ENCODE measurements around the gene CDCA4. TPM values are rescaled to one million over a fixed set of nuclear protein-coding genes. Genes with fewer than 3 reads are reported as not detected.

CDCA4 gene
- 23.7 and 26.8 TPM in 2 replicates for polyA plus RNA-seq (2012; rRNA removed)
- 15.1 and 21.2 TPM in 2 replicates for polyA plus RNA-seq (2012; cell fraction: cytosol; rRNA removed)
- polyA plus RNA-seq (2012; cell fraction: nucleus; rRNA removed): 15.7 and 19.5 TPM in 2 replicates

DNA sequence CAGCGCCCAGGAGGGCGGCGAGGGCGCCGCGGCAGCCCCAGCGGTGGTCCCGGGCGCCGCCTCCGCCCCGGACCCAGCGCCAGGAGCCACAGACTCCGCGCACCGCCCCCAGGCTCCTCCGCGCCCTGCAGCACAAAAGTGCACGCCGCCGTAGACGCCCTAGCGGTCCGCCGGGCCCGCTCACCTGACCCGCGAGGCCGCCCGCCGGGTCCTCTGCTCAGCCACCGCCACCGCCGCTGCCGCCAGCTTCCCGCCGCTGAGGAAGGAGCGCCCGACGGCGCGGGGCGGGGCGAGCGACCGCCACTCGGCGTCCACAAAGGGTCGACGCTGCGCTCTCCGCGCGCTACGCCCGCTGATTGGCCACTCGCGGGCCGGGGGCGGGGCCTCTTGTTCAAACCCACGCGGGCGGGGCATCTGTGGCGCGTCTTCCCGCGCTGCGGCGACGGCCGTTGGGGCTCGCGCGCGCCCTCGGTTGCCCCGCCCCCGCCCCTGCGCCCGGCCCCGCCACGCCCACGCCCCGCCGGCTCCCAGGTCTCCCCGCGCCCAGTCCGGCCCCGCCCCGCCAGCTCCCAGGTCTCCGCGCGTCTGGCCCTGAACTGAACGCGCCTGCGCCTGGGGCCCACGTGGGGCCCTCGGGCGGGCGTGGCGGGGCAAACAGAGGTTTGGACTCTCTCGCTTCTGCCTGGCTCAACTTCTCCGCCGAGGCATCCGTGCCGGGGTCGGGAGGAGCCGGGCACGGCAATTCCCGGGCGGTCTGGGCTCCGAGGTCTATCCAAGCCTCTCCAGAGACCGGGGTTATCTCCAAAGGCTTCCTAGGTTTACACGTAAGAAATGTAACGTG, at the start of gene CDCA4:
TSS of gene CDCA4 (minus strand) at position 269 of the 841 bp plus-strand sequence. CDS start 9,154 bp downstream, outside the sequence.
- no peak within 1 kb of the TSS; the same call in 1 of the 2 replicates for H2AFZ ChIP-seq (ENCODE audit: low read depth)
- peaks cover 40% of the 10 kb centered on the region for H3F3A ChIP-seq (replicated peaks; ENCODE audit: insufficient read depth)
- WGBS (ENCODE audit: low lambda C conversion rate): 1% methylated on average over 13 of the region's 115 CpGs
- H3K9me2 ChIP-seq: no peaks in the 10 kb centered on the region
- peak within 1 kb of the TSS; percentile 89 to 99 for H3K27ac ChIP-seq (ENCODE audit: low read depth in 2 of 2, low read length in 1 of 2)
- peak within 1 kb of the TSS; percentile 96 for H3K9ac ChIP-seq
- H4K20me1 ChIP-seq (ENCODE audit: insufficient read depth): peaks cover 35% of the 10 kb centered on the region
- DNase-seq: peak; percentile 100
- POLR2A ChIA-PET: interaction anchor here (0.7 to 1.0 kb wide), 3 partner anchors 37 to 269 kb away, joined by 3 to 8 read pairs (median 3); no protein-coding TSS in a partner anchor
- H3K27me3 ChIP-seq (ENCODE audit: insufficient read depth): no peaks in the 10 kb centered on the region
- H3K4me3 ChIP-seq (ENCODE audit: low read depth in 2 of 2, low read length in 1 of 2): peak within 1 kb of the TSS; percentile 75 to 77
- peaks cover 22 to 51% of the 10 kb centered on the region in 2 experiments; a peak in 2 of 4 replicates for H3K4me1 ChIP-seq (ENCODE audit: control insufficient read depth in 1 of 2, insufficient read depth in 2 of 2, low read depth in 1 of 2, low read length in 1 of 2)
- H3K36me3 ChIP-seq (replicated peaks in 1 of 2; ENCODE audit: control insufficient read depth in 1 of 2, insufficient read depth in 2 of 2, low read length in 1 of 2): peaks cover 0 to 3% of the 10 kb centered on the region in 2 experiments
- H3K9me3 ChIP-seq: no peaks in the 10 kb centered on the region
- CTCF ChIA-PET: interaction anchor here (1.0 to 10.9 kb wide), 7 partner anchors 25 to 195 kb away, joined by 3 to 138 read pairs (median 4); no protein-coding TSS in a partner anchor
- H3K4me2 ChIP-seq: peak within 1 kb of the TSS; percentile 98
- peaks cover 64% of the 10 kb centered on the region for H3K79me2 ChIP-seq (ENCODE audit: insufficient read depth)
- no peak for TF ChIP-seq FOXJ3 (CRISPR knock-in tag; IDR thresholded peaks at IDR 0.05)
- peak; percentile 66; the same call in 1 of the 2 replicates for TF ChIP-seq SIN3A (IDR thresholded peaks at IDR 0.05; ENCODE audit: borderline replicate concordance, low read depth, low read length)
- TF ChIP-seq, protein P1, sequence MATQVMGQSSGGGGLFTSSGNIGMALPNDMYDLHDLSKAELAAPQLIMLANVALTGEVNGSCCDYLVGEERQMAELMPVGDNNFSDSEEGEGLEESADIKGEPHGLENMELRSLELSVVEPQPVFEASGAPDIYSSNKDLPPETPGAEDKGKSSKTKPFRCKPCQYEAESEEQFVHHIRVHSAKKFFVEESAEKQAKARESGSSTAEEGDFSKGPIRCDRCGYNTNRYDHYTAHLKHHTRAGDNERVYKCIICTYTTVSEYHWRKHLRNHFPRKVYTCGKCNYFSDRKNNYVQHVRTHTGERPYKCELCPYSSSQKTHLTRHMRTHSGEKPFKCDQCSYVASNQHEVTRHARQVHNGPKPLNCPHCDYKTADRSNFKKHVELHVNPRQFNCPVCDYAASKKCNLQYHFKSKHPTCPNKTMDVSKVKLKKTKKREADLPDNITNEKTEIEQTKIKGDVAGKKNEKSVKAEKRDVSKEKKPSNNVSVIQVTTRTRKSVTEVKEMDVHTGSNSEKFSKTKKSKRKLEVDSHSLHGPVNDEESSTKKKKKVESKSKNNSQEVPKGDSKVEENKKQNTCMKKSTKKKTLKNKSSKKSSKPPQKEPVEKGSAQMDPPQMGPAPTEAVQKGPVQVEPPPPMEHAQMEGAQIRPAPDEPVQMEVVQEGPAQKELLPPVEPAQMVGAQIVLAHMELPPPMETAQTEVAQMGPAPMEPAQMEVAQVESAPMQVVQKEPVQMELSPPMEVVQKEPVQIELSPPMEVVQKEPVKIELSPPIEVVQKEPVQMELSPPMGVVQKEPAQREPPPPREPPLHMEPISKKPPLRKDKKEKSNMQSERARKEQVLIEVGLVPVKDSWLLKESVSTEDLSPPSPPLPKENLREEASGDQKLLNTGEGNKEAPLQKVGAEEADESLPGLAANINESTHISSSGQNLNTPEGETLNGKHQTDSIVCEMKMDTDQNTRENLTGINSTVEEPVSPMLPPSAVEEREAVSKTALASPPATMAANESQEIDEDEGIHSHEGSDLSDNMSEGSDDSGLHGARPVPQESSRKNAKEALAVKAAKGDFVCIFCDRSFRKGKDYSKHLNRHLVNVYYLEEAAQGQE (IDR thresholded peaks at IDR 0.05; ENCODE audit: low read depth, low read length): peak; percentile 29; the same call in 1 of the 2 replicates
- TF ChIP-seq, protein P2, sequence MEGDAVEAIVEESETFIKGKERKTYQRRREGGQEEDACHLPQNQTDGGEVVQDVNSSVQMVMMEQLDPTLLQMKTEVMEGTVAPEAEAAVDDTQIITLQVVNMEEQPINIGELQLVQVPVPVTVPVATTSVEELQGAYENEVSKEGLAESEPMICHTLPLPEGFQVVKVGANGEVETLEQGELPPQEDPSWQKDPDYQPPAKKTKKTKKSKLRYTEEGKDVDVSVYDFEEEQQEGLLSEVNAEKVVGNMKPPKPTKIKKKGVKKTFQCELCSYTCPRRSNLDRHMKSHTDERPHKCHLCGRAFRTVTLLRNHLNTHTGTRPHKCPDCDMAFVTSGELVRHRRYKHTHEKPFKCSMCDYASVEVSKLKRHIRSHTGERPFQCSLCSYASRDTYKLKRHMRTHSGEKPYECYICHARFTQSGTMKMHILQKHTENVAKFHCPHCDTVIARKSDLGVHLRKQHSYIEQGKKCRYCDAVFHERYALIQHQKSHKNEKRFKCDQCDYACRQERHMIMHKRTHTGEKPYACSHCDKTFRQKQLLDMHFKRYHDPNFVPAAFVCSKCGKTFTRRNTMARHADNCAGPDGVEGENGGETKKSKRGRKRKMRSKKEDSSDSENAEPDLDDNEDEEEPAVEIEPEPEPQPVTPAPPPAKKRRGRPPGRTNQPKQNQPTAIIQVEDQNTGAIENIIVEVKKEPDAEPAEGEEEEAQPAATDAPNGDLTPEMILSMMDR (IDR thresholded peaks at IDR 0.05): no peak
- no peak for TF ChIP-seq EZH2phosphoT487 (IDR thresholded peaks at IDR 0.05; ENCODE audit: borderline replicate concordance, low read depth)
- TF ChIP-seq JUND (IDR thresholded peaks at IDR 0.05): no peak
- TF ChIP-seq FOXM1 (IDR thresholded peaks at IDR 0.05; ENCODE audit: low read depth): no peak
- no peak for TF ChIP-seq TCF12 (IDR thresholded peaks at IDR 0.05)
- TF ChIP-seq, protein P3, sequence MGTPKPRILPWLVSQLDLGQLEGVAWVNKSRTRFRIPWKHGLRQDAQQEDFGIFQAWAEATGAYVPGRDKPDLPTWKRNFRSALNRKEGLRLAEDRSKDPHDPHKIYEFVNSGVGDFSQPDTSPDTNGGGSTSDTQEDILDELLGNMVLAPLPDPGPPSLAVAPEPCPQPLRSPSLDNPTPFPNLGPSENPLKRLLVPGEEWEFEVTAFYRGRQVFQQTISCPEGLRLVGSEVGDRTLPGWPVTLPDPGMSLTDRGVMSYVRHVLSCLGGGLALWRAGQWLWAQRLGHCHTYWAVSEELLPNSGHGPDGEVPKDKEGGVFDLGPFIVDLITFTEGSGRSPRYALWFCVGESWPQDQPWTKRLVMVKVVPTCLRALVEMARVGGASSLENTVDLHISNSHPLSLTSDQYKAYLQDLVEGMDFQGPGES (IDR thresholded peaks at IDR 0.05; ENCODE audit: low read depth, low read length): no peak
- no peak for TF ChIP-seq ELF1 (IDR thresholded peaks at IDR 0.05)
- TF ChIP-seq YY1 (IDR thresholded peaks at IDR 0.05; ENCODE audit: low read depth): no peak
- TF ChIP-seq TAF1 (IDR thresholded peaks at IDR 0.05; ENCODE audit: borderline replicate concordance, low read depth, low read length): peak; percentile 77
- TF ChIP-seq CHD2 (IDR thresholded peaks at IDR 0.05; ENCODE audit: low read length, partially characterized antibody): peak; percentile 36
- peak; percentile 47; the same call in 1 of the 2 replicates for TF ChIP-seq RFX5 (IDR thresholded peaks at IDR 0.05; ENCODE audit: low read length)
- TF ChIP-seq, protein P4, sequence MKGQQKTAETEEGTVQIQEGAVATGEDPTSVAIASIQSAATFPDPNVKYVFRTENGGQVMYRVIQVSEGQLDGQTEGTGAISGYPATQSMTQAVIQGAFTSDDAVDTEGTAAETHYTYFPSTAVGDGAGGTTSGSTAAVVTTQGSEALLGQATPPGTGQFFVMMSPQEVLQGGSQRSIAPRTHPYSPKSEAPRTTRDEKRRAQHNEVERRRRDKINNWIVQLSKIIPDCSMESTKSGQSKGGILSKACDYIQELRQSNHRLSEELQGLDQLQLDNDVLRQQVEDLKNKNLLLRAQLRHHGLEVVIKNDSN (IDR thresholded peaks at IDR 0.05; ENCODE audit: borderline replicate concordance, low read depth): peak; percentile 94
- TF ChIP-seq RXRA (IDR thresholded peaks at IDR 0.05; ENCODE audit: borderline replicate concordance, low read depth): no peak
- TF ChIP-seq, protein P5, sequence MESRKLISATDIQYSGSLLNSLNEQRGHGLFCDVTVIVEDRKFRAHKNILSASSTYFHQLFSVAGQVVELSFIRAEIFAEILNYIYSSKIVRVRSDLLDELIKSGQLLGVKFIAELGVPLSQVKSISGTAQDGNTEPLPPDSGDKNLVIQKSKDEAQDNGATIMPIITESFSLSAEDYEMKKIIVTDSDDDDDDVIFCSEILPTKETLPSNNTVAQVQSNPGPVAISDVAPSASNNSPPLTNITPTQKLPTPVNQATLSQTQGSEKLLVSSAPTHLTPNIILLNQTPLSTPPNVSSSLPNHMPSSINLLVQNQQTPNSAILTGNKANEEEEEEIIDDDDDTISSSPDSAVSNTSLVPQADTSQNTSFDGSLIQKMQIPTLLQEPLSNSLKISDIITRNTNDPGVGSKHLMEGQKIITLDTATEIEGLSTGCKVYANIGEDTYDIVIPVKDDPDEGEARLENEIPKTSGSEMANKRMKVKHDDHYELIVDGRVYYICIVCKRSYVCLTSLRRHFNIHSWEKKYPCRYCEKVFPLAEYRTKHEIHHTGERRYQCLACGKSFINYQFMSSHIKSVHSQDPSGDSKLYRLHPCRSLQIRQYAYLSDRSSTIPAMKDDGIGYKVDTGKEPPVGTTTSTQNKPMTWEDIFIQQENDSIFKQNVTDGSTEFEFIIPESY (IDR thresholded peaks at IDR 0.05; ENCODE audit: borderline replicate concordance, low read depth): no peak
- TF ChIP-seq TEAD4 (IDR thresholded peaks at IDR 0.05; ENCODE audit: borderline replicate concordance, insufficient read depth): no peak
- TF ChIP-seq MEF2A (IDR thresholded peaks at IDR 0.05; ENCODE audit: borderline replicate concordance, low read depth): no peak
- TF ChIP-seq GABPA (IDR thresholded peaks at IDR 0.05; ENCODE audit: low read depth): no peak
- TF ChIP-seq GATA2 (CRISPR knock-in tag; IDR thresholded peaks at IDR 0.05): no peak
